Sciatic nerve (tissue), 2 donors: Measurements from ENCODE around the gene TMPRSS4. TPM values are rescaled to one million over a fixed set of nuclear protein-coding genes. Genes with fewer than 3 reads are reported as not detected.

Source experiments
- ATAC-seq: fragments of 200-7000 bp; cut with Tn5 transposase; one replicate; pipeline ENCODE4 v1.9.1; 2020; ENCODE audit warnings: mild to moderate bottlenecking, moderate library complexity
- DNase-seq: peaks from one replicate; pipeline ENCODE4 v3.0.0-alpha.2; 2020; ENCODE audit warnings: low spot score
- intact Hi-C: fragments of 100-400 bp; cut with DNase I; formaldehyde crosslinking; loops from one replicate; pipeline ENCODE4 v1.14.2; 2022
- total RNA-seq: library from RNA; stranded (reverse); fragmentation: NEBNext Ultra II Directional; extraction: Animal tissue kit (Norgen Biotek cat#: 25700); gene quantifications from one replicate; pipeline ENCODE4 v1.2.1, GENCODE V29; 2021
- donor health status: DM: no; HTN: no; CAD: no.
- donor health status: DM: no; HTN: no; CAD: no.

TMPRSS4 gene
- total RNA-seq, 1 donor from 2014 or later = not detected

DNA sequence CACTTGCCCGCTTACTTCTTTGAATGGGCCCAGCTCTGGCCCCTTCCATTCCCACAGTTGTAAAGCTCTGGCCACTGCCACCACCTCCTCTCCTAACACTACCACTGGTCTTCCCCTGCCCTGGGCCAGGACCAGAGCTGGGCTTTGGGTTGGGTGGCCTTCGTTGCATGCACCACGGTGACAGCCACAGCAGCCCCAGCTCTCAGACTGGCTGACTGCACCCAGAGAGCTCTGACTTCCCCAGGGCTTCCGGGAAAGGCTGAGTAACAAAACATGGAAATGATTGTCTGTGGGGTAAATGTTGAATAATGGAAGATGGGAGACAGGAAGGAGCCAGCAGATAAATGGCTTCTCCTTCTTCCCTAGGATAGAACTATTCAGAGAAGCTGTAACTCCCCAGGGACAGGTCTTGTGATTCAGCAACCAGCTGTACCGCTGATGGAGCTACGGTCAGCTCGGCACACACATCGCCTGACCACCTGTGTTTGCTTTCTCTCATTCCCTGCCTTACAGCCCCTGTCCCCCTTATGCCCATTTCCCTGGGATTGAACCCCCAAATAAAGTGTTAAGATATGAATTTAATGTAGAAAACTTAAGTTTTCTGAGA is 48.2 kb downstream of the TMPRSS4 start:
- intact Hi-C loops = no loop called here
- ATAC-seq (no peak), DNase-seq (peak; percentile 34)

DNA sequence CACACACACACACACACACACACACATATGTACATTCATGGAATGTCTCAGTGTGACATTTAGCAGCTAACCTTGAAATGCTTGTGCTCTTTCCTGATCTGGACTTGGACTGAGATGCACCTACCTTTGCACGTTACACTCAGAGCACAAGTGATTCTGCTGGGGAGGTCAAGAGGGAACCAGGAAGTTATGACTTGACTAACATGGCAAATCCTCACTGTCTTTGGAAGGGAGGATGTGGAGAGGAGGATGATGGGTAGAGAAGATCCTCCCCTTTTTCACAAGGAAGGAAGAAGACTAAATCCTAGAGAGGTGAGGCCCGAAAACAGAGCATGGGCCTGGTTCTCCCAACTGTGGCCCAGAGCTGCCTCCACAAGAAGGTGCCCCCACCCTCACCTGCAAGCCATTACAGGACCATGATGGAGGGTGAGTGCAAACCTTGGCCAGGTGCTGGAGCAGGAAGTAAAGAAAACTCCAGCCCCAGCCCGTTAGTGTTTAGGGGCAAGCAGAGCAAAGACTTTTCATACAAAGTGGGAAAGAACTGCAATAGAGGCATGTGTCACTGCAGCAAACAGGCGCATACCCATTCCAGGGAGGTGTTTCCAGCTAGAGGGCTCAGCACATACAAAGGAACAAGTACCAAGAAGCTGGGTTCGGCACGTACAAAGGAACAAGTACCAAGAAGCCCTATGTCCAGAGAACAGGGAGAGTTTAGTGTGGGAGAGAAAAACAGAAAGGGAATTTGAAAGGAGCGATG is 49.4 kb downstream of the TMPRSS4 start:
- ATAC-seq (no peak), DNase-seq (peak; percentile 13)
- intact Hi-C loops = no loop called here

DNA sequence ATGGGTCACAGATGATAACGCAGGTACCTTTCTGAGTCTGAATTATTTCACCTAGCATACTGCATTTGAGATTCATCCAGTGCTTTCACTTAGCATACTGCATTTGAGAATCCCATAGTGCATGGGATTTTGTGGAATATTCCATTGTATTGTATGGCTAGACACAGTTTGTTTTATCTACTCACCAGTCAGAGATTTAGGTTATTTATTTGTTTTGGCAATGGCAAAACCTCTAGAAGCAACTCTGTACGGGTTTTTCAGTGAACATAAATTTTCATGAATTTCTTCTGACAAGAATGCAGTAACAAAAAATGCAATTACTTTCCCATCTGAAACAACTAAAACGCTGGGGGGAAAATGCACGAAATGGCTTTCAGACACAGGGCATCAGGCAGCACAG is 51.4 kb downstream of the TMPRSS4 start:
- ATAC-seq = no peak
- DNase-seq = no peak
- intact Hi-C loops = no loop called here

DNA sequence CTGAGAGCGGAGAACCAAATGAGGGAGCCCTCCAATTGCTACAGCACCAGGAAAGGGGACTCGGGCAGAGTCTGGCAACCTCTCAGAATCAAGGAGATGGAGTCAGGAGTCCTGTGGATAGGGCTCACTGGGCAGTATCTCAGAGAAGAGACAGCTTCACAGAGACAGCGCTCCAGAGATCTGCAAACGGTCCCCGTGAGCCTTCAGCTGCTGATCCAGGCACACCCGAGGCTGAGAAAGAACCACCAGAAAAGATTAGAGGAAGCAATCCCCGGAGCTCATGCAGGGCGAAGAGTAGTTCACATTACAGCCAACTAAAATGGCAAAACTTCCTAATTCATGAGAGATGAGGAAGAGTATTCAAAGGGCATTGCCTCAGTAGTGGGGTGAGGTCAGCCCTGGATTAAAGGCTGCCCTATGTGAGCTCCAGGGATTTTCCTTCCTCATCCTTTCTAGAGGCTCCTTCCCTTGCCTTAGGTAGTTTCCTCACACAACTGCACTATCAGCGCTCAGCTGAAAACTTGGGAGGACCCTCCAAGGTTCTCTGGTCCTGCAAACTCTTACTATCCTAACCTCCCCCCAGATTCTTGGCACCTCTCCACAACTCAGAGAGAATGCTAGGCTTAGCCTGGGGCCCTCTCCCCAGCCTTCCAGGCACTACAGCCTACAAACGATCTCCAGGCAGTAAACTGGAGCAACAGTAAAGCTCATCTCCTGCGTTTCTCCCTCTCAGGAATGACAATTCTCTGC is 52.0 kb downstream of the TMPRSS4 start:
- ATAC-seq (no peak), DNase-seq (peak; percentile 44)
- intact Hi-C loops = no loop called here

DNA sequence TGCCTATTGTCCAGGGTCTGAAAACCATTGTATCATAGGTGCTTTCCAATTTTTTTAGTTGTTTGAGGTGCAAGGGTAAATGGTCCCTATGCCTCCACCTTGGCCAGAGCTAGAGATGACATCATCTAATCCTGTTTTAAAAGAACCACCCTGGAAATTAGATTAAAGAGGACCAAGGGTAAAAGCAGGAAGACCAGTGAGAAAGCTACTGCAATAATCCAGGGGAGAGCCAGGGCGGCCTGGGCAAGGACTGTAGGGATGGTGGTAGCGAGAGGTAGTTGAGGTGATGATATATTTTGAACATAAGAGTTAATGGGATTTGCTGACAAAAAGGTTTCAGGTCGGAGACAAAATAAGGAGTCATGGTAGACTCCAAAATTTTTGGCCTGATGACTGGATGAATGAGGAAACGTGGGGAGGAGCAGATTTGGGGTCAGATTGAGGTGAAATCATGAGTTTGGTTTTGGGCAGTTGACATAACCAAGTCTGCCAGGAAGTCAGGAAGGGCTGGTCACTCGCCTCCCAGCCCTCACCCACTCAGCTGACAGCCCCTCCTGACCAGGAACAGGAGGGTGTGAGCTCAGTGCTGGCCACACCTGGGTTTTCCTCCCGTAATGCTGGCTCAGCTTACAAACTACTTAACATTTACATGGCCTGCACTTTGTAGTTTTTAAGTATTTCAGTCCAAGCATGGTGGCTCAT is 52.7 kb downstream of the TMPRSS4 start:
- intact Hi-C loops = no loop called here
- DNase-seq = peak; percentile 19
- no peak for ATAC-seq

DNA sequence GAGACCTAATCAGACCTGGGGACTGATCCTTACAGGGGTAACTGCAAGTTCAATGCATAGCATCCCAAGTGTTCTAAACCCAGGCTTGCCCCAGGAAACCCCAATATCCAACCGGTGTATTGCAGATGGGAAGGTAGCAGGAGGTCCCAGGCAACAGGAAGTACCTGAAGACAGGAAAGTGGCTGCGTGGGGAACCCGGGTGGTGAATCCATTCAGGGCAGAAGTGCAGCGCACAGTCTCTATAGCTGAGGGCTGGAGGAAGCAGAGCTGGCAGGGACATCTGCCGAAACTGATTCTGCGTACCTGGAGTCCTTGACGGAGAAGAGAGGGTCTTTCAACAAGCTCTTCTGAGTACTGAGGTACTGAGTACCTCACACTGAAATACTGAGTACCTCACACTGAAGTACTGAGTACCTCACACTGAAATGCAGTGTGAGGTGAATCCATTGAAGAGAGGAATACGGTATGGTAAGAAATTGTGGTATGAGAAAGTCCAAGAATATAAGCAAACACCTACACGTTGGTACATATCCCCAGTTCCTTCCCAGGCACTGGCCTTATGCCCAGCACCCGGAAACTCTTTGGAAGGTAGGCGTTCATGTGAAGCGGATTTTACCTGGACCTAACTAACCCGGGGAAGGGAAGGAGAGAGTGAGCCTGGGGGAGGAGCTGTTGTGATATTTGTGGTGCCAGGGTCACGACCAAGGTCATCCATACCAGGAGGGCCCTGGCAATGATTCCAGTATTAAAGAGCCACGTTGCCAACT is 55.7 kb downstream of the TMPRSS4 start:
- ATAC-seq (no peak), DNase-seq (peak; percentile 39)
- intact Hi-C loops = no loop called here

DNA sequence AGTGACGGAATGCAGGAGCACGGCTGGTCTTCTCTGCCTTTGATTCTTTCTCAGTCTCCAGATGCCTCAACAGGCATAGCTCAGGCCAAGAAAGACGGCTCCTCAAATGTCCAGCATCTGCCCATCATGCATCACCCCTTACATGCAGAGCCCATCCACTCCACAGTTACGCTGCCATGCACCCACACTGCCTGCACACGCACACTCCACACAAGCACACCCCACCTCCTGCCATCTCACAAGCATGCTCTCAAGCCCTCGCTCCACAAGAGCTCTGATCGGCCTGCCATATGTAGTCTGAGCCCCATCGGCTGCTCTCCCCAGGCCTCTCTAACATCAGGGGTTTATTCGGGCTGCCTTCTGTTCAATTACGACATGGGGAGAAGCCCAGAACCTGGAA is 56.9 kb downstream of the TMPRSS4 start:
- no peak for ATAC-seq
- intact Hi-C loops = no loop called here
- peak; percentile 38 for DNase-seq

DNA sequence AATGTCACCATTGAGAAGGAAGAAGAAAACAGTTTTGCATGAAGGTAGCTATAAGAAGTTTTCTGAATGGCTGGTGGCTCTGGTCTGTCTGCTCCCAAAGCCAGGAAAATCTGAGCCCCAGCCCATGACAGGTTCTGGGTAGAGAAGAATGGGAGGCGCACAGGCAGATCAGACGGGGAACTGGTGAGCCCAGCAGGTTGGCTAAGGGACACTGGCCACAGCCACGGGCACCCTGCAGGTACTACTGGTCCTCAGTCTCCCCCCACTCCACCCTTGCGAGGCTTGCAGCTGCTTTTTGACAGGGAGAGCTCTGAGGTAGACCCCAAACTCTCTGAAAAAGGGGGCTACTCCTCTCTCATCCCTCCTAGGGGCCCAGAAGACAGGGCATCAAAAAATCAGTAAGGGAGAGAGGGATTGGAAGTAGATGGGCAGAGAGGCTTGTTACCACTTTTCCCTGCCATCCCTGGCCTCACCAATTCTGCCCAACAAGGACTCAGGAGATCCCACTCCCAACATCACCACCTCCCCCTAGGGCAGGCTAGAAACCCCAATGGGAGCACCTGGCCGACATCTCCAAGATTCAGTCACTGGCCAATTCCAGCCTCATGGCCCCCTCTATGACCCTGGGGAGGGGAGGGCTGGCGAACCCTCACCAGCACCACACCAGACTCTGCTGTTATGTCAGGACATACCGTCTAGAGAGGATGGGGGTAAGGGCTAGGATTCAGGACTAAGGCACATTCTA is 58.3 kb downstream of the TMPRSS4 start:
- intact Hi-C loops = no loop called here
- peak; percentile 35 for DNase-seq
- no peak for ATAC-seq

DNA sequence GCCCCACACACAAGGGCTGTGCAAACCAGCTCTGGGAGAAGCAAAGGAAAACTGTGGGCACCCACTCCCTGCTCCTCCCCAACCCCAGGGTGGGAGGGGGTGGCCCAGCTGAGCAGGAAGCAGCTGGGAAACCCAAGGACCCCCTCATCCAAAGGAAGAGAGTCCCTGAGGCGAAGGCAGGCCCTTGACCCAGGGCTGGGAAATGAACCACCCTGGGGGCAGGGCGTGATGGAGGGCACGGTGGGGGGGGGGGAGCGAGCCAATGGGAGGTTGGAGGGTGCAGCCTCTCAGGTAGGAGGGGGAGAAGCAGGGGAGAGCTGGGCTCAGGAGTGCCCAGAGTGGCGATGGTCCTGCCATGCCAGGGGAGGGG is 58.9 kb downstream of the TMPRSS4 start:
- intact Hi-C loops = no loop called here
- no peak for ATAC-seq
- peak; percentile 22 for DNase-seq

DNA sequence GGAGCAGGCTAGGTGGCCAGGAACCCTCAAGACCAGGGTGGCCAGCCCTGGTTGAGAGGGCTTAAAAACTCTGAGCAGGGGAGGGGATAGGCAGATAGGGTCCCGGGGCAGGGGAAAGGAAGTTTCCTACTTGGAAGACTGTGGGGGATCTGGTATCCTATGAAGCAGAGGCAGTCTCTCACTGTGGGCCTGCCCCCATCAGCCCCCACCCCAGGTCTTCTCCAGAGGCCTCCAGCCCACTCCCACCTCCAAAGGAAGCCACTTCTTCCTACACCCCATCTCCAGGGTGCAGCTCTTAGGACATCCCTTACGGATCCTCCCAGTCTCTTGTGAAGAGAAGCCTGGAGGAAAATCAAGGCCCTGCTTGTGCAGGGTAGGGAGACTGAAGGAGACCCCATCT is 59.5 kb downstream of the TMPRSS4 start:
- ATAC-seq (no peak), DNase-seq (no peak)
- intact Hi-C loops = no loop called here

DNA sequence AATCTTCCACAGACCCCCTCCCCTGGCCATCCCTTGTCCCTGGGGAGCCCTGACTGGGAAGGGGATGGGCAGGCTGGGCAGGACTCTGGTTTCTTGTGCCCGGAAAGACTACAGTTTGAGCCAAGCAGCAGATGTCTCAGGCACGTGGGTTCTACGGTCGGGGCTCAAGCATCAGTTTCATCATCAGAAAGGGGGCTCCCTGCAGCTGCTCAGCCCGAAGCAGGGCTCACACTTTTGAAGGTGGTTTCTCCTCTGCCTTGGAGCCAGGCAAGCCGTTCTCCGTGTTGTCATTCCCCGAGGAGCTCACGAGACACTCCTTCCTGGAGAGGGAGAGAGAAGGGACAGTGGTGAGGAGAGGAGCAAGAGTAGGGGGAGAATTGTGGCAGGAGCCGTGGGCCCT is 59.9 kb downstream of the TMPRSS4 start:
- DNase-seq (peak; percentile 37), ATAC-seq (no peak)
- intact Hi-C loops = no loop called here

DNA sequence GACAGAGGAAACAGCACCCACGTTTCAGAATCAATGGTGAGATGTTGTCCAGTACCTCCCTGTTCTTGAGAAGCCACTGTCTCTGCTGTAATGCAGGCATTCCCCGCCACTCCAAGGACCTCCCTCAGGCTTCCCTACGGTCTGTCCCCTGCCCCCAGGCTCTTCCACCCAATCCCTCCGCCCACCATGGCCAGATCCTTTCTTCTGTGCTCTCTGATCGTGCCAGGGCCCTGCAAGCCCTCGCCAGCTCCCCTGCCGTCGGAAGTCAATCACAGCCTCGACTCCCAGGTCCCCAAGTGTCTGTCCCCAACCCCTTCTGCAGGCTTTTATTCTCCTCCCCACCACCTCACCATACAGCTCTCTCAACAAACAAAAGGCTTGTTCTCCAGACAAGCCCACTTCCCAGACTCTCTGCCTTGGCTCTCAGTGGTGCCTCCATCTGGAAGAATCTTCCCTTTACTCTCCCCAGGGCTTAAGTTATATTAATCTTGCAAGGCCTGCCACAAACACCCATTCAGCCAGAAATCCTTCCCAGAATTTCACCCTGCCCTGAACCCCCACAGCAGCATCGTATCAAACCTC is 62.1 kb downstream of the TMPRSS4 start:
- intact Hi-C loops = no loop called here
- no peak for ATAC-seq
- peak; percentile 41 for DNase-seq

DNA sequence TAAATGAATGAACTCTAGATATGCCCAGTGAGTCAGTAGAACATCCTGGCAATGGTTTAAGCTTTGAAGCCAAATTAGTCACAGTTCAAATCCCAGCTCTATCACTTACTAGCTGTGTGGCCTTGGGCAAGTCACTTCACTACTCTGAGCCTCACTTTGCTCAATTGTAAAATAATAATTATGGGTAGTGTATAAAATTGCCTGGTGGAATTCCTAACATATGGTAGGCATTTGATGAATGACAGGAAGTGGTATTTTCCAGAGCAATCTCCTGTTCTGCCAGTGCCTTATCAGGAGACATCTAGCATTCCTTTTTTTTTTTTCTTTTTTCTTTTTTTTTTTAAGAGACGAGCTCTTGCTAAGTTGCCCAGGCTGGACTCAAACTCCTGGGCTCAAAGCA is 62.7 kb downstream of the TMPRSS4 start:
- intact Hi-C loops = no loop called here

DNA sequence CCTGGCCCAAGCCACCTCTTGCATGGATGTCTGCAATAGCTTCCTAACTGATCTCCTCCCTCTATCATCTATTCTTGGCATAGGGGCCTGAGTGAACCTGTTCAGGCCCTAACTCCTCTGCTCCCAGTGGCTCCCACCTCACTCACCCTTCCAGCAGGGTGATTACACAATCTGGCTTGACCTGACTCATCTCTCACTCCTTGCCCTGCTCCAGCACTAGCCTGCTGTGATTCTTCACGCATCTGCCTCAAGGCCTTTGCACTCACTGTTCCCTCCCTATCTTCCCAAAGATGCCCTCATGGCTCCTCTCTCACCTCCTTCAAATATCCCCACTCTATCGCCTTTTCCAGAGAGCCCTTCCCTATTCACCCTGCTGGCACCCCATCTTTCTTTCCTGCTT is 65.2 kb downstream of the TMPRSS4 start:
- intact Hi-C loops = no loop called here
- peak; percentile 5 for DNase-seq
- no peak for ATAC-seq

More for the DNA sequence above, 62.7 kb downstream of the TMPRSS4 start:
- DNase-seq = no peak
- ATAC-seq = no peak

DNA sequence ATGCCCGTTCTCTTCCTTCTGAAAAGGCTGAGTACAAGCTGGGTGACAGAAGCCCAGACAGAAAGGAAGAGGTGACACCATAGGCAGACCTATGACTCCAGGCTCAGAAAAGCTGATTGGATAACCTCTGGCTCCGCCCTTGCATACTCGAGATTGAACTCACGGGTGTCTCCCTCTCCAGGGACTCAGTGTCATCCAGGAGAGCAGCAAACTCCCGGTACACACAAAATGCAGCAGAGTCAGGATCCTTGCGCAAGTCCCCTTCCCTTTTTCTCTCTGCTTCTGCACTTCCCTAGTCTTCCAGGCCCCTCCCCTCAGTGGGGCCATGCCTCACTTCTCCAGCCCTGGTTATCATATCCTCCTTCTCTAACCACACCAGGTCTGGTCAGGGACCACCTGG is 65.9 kb downstream of the TMPRSS4 start:
- no peak for ATAC-seq
- intact Hi-C loops = no loop called here
- DNase-seq = peak; percentile 53

DNA sequence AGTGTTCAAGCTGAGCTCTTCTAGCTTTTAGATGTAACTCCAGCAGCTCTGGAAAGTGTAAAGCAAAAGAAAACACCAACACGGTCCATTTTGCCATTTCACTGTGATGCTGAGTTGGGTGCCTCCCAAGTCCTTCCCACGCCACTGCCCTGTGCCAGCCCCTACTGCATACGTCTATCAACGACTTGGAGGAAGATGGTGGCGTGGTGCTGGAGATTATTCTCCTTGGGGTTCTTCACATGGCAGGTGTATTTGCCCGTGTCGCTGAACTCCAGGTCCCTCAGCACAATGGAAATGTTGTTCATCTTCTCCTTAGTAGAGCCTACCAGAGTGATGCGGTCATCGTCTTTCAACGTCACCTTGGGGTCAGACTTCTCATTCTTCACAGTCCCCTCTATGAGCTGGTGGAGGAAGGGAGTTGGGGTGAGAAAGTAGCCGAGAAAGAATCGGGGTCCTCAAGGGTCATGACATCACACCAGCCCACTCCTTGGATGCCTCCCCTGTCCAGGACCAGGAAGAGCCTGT is 66.8 kb downstream of the TMPRSS4 start:
- intact Hi-C loops = no loop called here
- peak; percentile 26 for DNase-seq
- no peak for ATAC-seq

DNA sequence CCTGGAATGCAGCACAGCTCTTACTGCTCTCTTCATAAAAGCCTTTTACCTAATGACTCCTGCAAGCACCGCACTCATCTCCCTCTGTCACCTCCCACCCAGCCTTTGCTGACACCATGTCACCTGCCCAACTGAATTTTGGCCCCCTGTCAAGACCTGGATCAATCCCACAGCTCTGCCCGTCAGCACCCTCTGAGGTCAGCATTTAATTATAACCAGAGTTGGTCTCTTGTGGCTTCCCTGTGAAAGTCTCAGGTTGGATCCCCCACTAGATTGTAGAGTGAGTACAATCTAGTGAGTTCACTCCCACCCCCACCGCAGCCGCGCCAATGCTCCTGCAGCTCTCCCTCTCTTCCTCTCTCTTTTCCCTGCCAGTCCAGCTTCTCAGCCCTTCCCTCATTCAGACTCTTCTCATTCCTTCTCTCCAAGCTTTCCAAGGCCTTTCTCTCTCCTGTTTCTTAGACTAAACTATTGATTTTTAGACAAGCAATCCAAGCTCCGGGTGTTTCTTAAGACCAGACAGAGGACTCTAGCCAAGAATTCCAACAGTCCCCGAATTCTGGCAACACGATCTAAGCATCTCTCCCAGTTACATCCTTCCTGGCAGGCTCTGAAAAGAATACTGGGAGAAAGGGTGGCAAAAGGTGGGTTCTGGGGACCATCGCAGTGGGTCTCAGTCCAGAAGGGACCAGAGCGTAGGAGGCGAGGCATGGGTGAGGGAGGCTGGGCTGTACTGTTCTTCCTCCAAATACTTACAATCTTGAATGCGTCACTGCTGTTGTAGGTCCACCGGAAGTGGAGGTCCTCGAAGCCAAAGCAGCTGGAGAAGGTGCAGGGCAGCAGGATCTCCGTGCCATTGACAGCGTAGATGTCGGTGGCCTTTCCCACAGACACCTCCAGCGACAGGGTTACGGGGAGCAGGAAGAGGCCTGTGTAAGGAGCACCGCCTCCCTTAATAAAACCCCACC is 67.7 kb downstream of the TMPRSS4 start:
- intact Hi-C loops = no loop called here
- no peak for ATAC-seq
- peak; percentile 46 for DNase-seq
